Panc1 (cell line): ENCODE results near the gene SLC30A5.

Experiments
- CTCF ChIP-seq: fragments of 450-650 bp; IDR thresholded peaks from 2 replicates; pipeline ENCODE4 v1.5.1; 2017; ENCODE audit warnings: mild to moderate bottlenecking
- POLR2AphosphoS5 ChIP-seq: IDR thresholded peaks from 2 replicates; pipeline ENCODE4 v1.6.1; 2012; ENCODE audit warnings: mild to moderate bottlenecking, low read depth, low read length, moderate library complexity
- REST ChIP-seq, 2 experiments: IDR thresholded peaks; 2 replicates each; pipeline ENCODE4 v1.6.1; 2011 to 2012; ENCODE audit warnings: low read depth in 2 of 2, control low read depth in 1 of 2, low read length in 1 of 2, mild to moderate bottlenecking in 1 of 2, moderate library complexity in 1 of 2; ENCODE audit not compliant: insufficient read depth in 1 of 2

GRCh38 chr5:69103521-69103920 lies 9.7 kb downstream of the SLC30A5 start:
- TF ChIP-seq POLR2AphosphoS5: no peak
- TF ChIP-seq CTCF: no peak
- no peak for TF ChIP-seq REST (IDR thresholded peaks at IDR 0.05; ENCODE audit: insufficient read depth in 1 of 2, low read depth in 2 of 2, low read length in 1 of 2)
